Ramos (cell line): Measurements from ENCODE around the gene WAS.
"Not testable (repeated sequence)": the region's sequence is repeated elsewhere in the genome, so short reads cannot be mapped to it uniquely, and the experiment has no call there.

Experiments
- in situ Hi-C: fragments of 300-500 bp; cut with MboI; formaldehyde crosslinking; loops from one replicate; pipeline ENCODE4 v1.14.3; 2022; ENCODE audit warnings: low sequenced_read_pairs; ENCODE audit not compliant: unreplicated experiment

The WAS gene

GRCh38 chrX:48683411-48683982 is at the start of gene WAS:
Gene WAS (plus strand): TSS chrX:48683799. CDS start chrX:48683854, 55 bp downstream.
- in situ Hi-C loops: no loop called here

DNA sequence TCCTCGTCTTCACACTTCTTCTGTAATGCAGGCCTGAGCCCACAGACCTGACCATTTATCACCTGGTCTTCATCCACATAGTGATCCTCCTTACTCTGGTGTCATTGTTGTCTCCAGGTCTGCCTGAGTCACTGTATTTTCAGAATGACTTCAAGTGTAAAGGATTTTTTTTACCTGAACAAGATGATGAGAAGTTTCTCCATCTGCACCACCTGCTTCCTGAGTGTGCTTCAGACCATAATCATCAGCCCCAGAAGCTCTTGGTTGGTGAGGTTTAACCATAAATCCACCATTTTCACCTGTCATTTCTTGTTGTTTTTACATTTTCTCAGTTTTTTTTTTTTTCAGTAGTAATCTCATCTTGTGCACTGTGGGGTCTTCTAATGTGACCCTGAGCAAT is 47.3 kb upstream of the WAS start:
- in situ Hi-C loops: no loop called here

- in situ Hi-C loops: no loop called here
Observed at GRCh38 chrX:48636776-48637175, 46.8 kb upstream of the WAS start.

- in situ Hi-C loops: no loop called here
Observed at GRCh38 chrX:48645669-48646068, 37.9 kb upstream of the WAS start.

- in situ Hi-C loops: no loop called here
Observed at GRCh38 chrX:48648336-48648751, 35.3 kb upstream of the WAS start.

DNA sequence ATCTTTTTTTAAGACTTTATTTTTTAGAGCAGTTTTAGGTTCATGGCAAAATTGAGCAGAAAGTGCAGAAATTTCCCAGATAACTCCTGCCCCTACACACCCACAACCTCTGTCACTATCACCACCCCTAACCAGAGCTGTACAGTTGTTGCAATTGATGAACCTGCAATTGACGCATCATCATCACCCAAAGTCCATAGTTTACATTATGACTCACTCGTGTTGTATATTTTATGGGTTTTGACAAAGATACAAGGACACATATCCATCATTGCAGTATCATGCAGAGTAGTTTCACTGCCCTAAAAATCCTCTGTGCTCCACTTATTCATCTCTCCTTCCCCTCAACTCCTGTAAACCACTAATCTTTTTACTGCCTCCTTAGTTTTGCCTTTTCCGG is 34.5 kb upstream of the WAS start:
- in situ Hi-C loops: no loop called here

DNA sequence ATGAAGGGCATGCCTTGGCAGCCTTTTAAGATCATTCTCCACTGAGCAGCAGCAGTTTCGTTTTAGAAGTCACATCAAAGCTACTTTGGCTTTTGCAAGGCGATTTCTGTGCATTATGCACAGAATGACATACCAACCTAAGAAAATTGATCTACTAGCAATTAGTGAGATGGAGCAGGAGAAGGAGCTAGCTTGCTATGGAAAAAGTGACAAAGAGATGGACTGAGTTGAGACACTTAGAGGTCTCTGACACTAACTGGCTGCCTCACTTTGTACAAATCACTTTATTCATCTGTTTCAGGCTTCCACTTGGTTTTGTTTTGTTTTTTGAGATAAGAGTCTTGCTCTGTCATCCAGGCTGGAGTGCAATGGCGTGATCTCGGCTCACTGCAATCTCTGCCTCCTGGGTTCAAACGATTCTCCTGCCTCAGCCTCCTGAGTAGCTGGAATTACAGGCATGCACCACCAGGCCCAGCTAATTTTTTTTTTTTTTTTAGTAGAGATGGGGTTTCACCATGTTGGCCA is 31.5 kb upstream of the WAS start:
- in situ Hi-C loops: not testable (repeated sequence)

- in situ Hi-C loops: not testable (repeated sequence)
Observed at GRCh38 chrX:48654746-48655145, 28.9 kb upstream of the WAS start.

DNA sequence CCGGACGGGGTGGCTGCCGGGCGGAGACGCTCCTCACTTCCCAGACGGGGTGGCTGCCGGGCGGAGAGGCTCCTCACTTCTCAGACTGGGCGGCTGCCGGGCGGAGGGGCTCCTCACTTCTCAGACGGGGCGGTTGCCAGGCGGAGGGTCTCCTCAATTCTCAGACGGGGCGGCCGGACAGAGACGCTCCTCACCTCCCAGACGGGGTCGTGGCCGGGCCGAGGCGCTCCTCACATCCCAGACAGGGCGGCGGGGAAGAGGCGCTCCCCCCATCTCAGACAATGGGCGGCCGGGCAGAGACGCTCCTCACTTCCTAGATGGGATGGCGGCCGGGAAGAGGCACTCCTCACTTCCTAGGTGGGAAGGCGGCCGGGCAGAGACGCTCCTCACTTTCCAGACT is 23.9 kb upstream of the WAS start:
- in situ Hi-C loops: not testable (repeated sequence)

- in situ Hi-C loops: no loop called here
Observed at GRCh38 chrX:48663241-48663640, 20.4 kb upstream of the WAS start.

DNA sequence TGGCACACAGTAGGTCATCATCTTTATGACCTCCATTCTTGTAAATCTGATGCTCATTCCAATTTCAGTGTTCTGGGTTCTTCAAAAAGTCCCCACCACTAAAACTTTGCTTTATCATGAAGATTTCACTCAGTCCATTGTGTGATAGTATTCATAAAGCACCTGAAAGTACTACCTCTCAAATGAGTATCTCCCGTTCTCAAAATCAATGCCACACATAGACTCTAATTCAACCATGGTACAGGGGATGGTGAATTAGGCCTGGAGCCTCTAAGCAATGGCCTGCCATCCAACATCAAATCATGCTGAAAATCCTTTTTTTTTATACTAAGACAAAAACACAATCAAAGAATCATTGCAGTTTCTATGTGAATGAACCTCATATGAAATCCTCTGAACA is 19.4 kb upstream of the WAS start:
- in situ Hi-C loops: no loop called here

GRCh38 chrX:48665991-48666390 is 17.6 kb upstream of the WAS start:
- in situ Hi-C loops: no loop called here

- in situ Hi-C loops: no loop called here
Observed at GRCh38 chrX:48666649-48667048, 16.9 kb upstream of the WAS start.

- in situ Hi-C loops: no loop called here
Observed at GRCh38 chrX:48667509-48667908, 16.1 kb upstream of the WAS start.

DNA sequence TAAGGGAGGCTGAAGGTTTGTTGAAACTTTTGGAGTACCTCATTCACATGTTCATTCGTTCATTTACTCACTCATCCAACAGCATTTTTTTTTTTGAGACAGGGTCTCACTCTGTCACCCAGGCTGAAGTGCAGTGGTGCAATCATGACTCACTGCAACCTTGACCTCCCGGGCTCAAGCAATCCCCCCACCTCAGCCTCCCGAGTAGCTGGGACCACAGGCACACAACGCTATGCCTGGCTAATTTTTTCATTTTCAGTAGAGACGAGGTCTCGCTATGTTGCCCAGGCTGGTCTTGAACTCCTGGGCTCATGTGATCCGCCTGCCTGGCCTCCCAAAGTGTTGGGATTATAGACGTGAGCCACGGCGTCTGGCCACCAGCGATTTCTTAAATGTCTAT is 15.4 kb upstream of the WAS start:
- in situ Hi-C loops: not testable (repeated sequence)

DNA sequence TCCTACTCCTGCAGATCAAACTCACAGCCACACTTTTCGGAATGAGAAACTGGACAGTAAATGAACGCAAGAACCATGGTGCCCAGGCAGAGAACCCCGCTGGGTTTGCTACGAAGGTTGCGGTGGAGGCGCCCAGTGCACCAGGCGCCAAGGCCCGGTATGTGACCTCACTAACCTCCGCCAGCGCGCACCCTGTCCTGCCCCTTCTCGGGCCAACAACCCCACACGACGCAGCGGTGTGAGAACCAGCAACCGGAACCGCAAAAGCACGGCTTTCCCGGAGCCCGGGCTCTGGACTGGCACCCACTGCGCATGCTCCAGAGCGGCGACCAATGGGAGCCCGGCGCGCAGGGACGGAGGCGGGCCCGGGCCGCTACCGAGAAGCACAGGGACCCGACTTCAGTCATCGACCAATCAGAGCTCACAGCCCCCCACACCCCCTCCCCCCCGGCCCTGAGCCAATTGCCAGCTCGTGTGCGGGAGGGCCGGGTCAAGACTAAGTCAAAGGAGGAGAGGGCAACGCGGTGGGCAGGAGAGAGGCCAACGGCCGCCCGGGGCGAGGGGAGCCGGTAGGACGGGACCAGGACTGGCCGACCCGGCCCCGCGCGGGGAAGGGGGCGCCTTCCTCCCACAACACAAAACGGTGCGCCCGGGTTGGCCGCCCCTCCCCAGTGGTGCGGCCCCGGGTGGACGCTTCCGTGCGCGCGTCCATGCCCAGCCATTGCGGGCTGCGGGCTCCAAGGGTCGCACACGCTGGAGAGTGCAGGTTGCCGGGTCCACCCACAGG is 7.3 kb upstream of the WAS start:
- in situ Hi-C loops: no loop called here

DNA sequence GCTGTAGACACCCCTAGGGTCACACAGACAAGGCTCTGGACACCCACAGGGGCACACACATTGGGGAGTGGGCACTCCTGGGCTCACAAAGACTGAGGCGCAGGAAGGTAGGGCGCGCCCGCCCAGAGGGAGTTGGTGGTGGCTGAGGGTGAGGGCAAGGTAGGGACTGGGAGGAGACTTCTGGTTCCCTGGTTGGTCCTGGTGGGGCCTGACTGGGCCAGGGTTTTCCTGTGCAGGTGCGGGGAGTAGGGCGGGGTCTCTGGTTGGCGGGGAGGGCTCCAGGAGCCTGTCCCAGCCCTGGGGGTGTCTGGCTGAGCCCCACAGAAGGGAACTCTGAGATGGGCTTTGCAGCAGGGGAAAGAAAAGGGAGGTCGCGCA is 6.7 kb upstream of the WAS start:
- in situ Hi-C loops: no loop called here

- in situ Hi-C loops: no loop called here
Observed at GRCh38 chrX:48677516-48677915, 6.1 kb upstream of the WAS start.

DNA sequence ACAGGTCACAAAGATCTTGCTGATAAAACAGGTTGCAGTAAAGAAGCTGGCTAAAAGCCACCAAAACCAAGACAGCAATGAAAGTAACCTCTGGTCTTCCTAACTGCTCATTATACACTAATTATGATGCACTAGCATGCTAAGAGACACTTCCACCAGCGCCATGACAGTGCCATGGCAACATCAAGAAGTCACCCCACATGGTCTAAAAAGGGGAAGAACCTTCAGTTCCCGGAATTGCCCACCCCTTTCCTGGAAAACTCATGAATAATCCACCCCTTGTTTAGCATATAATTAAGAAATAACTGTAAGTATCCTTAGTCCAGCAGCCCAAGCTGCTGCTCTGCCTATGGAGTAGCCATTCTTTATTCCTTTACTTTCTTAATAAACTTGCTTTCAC is 3.1 kb upstream of the WAS start:
- in situ Hi-C loops: not testable (repeated sequence)

DNA sequence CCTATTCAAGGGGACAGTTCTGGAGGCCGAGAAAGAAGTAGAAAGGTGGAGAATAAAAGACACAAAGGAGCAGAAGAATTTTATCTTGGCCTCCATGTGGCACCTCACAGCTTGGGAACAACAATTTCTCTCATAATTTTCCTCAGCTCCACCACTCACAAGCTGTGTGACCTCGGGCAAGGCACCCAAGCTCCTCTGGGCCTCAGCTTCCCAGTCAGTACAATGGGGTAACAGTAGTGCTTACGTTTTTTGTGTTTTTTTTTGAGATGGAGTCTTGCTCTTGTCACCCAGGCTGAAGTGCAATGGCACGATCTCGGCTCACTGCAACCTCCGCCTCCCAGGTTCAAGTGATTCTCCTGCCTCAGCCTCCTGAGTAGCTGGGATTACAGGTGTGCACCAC is 2.7 kb upstream of the WAS start:
- in situ Hi-C loops: not testable (repeated sequence)

GRCh38 chrX:48681539-48682183 is 1.9 kb upstream of the WAS start:
- in situ Hi-C loops: no loop called here
